Measurements from ENCODE around the gene MKI67.
"Not testable (repeated sequence)": the region's sequence is repeated elsewhere in the genome, so short reads cannot be mapped to it uniquely, and the experiment has no call there.

The MKI67 gene

DNA sequence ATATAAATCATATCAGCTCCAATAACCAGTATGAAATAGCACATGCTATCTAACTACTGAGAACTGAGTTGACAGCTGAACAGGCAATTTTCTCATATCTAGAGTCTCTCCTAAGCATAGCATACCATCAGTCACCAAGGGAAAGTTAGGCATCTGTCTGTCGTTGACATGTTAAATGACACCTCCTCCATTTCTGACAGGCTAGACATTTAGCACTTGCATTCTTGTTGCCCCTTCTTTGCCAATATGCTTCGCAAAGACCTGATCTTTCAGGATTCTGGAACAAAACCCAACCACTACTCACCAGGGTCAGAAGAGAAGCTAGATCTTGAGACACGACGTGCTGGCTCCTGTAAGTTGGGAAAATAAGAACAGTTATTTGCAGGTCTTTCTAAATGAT lies 10.0 kb downstream of the MKI67 start:
- in situ Hi-C loops (cut with MboI; ENCODE audit: low pct_unique_long_range_greater_than_20kb, low sequenced_read_pairs), result no loop called here
- DNase-seq, result no peak

DNA sequence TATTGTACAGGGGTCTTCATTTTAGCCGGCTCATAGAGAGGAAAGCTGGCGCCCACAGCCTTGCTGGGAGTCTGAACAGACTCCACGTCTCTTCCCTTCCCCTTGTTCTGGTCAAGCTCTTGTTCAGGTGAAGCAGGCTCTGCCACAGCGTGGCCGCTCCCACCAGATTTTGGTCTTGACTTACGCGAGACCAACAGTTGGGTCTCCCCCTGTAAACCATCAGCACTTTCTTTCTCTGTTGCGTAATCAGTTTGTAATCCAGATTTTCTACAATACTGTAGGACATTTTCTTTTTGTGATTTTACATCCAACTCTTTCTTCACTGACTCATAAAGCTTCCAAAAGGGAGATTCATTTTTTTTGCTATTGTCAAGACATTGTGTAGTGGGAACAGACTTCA lies 10.9 kb downstream of the MKI67 start:
- in situ Hi-C loops (cut with MboI; ENCODE audit: low pct_unique_long_range_greater_than_20kb, low sequenced_read_pairs), result no loop called here

DNA sequence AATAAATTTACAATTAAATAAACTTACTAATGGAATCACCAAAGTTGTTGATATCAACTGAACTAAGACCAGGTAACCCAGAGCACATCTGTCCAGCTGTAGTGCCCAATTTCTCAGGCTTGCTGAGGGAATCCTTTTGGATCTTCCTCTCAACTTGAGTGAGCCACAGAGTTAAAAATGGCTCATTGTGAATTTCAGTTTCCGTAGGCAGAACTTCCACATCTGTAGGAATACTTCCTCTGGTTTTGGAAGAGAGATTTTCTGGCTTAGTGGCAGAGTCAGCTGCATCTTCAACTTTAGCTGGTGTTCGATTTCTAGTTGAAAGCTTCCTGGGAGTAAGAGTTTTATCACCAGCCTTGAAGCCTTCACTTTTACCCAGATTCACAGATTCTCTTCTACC lies 11.3 kb downstream of the MKI67 start:
- in situ Hi-C loops (cut with MboI; ENCODE audit: low pct_unique_long_range_greater_than_20kb, low sequenced_read_pairs), result no loop called here
- DNase-seq, result no peak

More for the DNA sequence above, 10.9 kb downstream of the MKI67 start:
- no peak for DNase-seq

DNA sequence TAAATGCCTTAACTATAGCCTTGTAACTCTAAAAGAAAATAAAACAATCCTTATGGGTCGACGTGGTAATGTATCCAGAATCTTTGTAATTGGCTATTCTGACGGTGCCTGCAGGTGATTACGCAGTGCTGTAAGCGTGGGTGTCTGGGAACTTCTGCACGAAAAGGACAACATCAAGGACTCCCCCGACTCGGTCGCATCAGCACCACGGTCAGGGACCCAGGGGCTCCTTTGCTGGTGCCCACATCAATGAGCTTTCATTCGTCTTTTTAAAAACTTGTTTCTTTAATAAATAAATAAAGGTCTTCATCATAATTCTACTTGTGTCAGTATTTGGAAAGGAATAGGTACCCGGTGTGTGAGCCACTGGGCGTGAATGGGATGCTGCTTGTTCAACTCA lies 13.2 kb downstream of the MKI67 start:
- in situ Hi-C loops (cut with MboI; ENCODE audit: low pct_unique_long_range_greater_than_20kb, low sequenced_read_pairs), result no loop called here
- DNase-seq, result no peak

DNA sequence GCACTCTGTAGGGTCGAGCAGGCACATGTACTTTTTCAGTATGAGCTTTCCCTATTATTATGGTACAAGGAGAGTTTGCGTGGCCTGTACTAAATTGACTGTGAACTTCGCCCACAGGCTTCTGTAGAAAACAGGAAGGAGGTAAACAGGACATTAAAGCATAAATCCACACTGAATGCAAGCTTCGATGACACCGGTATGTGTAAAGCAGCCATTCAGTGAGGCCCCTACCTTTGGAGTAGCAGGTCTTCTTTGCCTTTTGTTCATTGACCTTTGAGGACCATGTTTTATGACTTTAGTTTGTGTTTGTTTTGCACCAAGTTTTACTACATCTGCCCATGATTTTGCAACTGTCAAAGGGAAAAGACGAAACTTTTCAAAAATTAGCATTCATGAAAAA lies 14.5 kb downstream of the MKI67 start:
- in situ Hi-C loops (cut with MboI; ENCODE audit: low pct_unique_long_range_greater_than_20kb, low sequenced_read_pairs), result no loop called here
- no peak for DNase-seq

DNA sequence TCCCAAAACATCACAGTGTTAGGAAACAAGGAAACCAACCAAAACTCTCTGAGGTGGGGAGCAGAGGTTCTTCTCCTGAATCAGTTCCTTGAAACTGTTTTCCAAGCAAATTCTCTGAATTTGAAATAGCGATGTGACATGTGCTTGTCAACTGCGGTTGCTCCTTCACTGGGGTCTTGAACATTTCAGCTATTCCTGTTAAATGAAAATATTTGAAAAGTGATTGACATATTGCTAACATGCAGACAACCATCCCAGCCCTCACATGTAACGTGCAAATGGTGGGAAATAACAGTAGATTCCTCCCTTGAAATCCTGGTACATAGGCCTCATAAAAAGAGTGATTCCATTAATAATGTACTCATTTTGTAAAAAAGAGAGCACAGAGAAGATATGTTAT lies 15.9 kb downstream of the MKI67 start:
- in situ Hi-C loops (cut with MboI; ENCODE audit: low pct_unique_long_range_greater_than_20kb, low sequenced_read_pairs), result no loop called here
- no peak for DNase-seq

DNA sequence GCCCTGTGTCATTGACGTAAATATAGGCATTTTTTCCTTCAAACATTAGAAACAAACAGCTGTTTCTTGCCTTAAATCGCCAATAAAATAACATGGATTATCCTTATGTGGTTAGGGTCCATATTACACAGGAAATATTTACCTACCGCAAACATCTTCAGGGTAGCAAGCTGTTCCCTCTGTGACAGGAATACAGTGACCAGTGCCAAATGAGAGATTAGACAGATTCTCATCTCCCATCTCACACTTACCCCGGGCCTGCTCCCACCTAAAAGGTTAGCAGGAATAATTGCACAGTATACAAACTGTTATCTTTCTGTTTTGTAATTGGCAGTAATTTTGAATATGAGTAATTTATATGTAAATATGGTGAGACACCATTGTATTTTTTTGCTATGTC lies 16.5 kb downstream of the MKI67 start:
- in situ Hi-C loops (cut with MboI; ENCODE audit: low pct_unique_long_range_greater_than_20kb, low sequenced_read_pairs), result no loop called here
- DNase-seq, result no peak

DNA sequence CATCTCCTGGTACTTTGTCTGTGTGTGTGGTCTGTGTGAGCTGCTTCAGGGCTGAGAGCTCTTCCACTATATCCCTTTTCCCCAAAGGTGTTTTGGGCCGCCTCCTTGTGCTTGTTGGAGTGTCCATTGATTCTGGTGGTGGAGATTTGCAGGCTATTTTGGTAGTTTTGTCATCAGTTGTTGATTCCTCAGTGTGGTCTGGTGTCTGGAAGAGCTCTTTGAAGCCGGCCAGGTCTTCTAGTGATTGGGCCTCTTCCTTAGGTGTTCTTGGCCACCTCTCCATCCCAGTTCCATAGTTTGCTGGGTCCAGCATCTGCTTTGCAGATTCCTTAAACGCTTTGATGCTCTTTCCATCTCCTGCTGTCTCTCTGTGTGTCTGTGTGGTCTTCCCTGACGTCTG lies 20.8 kb downstream of the MKI67 start:
- DNase-seq, result no peak
- in situ Hi-C loops (cut with MboI; ENCODE audit: low pct_unique_long_range_greater_than_20kb, low sequenced_read_pairs), result no loop called here

DNA sequence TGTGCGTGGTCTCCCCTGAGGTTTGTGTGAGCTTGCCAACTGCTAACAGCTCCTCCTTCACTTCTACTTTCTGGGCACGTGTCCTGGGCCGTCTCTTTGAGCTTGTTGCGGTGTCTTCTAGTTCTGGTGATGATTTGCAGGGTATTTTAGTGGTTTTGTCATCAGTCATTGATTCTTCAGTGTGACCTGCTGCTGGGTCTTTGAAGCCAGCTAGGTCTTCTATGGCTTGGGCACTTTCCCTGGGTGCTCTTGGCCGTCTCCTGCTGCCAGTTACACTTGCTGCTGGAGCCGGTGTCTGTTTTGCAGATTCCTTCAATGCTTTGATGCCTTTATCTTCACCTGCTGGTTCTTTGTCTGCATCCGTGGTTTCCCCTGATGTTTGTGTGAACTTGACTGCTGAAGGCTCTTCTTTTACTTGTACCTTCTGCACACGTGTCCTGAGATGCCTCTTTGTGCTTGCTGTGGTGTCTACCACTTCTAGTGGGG lies 23.0 kb downstream of the MKI67 start:
- in situ Hi-C loops (cut with MboI; ENCODE audit: low pct_unique_long_range_greater_than_20kb, low sequenced_read_pairs), result no loop called here
- DNase-seq, result no peak

DNA sequence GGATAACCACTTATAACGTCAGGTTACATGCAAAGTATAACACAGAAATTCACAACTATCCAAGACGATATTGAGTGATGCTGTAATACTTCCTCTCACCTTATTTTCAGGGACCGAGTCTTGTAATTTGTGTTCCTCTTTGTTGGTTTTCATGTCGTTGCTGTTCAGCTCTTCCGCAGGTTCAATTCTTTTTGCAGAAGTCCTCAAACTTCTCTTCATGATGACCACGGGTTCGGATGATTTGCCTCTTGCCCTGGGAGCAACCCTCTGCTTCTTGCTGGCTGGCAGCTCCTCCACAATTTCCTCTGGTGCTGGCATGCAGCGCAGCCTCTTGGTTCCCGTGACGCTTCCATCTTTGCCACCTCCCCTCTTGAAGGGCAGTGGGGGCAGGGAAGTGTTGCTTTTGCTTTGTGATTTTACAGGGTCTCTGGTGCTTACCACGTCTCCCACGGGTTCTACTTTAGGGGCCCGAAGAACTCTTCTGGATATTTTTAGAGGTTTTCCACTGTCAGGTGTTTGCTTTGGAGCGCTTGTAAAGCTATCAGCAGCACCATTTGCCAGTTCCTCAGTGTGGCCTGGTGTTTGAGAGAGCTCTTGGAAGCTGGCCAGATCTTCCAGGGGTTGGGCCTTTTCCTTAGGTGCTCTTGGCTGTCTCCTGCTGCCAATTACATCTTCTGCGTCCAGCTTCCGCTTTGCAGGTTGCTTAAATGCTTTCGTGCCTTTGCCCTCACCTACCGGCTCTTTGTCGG lies 23.6 kb downstream of the MKI67 start:
- DNase-seq, result no peak
- in situ Hi-C loops (cut with MboI; ENCODE audit: low pct_unique_long_range_greater_than_20kb, low sequenced_read_pairs), result no loop called here

DNA sequence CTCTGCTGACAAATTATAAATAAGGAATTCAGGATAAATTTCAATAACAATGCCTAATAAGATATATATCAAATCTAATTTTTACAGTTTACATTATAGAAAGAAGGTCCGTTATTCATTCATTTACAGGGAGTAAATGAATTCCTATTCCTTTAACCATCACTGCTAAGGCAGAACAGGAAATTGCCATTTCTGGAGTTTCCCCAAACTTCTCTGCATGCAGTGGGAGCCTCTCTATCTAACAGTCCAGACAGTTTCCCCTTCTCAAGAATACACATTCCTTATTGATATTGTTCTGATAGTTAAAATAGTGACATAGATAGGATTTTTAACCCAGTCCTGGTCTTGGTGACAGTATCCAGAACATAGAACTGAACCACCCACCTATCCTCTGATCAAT lies 24.3 kb downstream of the MKI67 start:
- in situ Hi-C loops (cut with MboI; ENCODE audit: low pct_unique_long_range_greater_than_20kb, low sequenced_read_pairs), result no loop called here
- DNase-seq, result no peak

DNA sequence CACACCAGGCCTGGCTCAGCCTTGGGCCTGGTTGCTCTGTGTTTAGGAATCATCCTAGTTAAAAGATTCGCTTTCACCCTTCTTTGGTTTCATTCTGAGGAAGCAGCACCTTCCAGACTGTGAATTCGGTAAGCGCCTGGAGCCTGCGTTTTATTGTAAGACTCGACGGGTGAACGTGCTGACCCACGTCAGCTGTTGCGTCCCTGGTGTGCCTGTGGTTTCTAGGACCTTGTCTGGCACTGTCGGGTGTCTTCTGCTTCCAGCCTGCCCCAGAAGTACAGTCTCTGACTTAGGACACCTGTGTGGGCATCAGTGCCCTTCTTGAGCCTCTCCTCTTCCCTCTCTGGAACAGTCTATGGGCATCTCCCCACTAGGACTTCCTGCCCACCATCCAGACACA lies 26.3 kb downstream of the MKI67 start:
- DNase-seq, result no peak
- in situ Hi-C loops (cut with MboI; ENCODE audit: low pct_unique_long_range_greater_than_20kb, low sequenced_read_pairs), result no loop called here

DNA sequence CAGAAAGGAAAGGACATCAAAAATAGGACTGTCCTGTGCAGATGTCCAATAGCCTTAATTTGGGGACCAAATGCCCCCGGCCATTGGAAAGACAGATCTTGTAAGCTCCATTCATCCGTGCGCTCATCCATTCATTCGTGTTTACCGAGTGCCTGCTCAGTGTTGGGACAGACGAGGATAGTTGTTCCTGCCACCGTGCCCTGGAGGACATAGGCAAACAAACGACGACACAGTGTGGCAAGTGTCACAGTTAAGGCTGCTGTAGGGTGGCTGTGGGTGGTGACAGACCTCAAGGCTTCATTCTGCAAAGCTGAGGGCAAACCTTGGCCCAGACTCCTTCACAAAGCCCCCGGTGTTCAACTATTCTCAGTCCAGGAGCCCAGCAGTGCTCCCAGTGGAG lies 27.6 kb downstream of the MKI67 start:
- in situ Hi-C loops (cut with MboI; ENCODE audit: low pct_unique_long_range_greater_than_20kb, low sequenced_read_pairs), result no loop called here
- no peak for DNase-seq

DNA sequence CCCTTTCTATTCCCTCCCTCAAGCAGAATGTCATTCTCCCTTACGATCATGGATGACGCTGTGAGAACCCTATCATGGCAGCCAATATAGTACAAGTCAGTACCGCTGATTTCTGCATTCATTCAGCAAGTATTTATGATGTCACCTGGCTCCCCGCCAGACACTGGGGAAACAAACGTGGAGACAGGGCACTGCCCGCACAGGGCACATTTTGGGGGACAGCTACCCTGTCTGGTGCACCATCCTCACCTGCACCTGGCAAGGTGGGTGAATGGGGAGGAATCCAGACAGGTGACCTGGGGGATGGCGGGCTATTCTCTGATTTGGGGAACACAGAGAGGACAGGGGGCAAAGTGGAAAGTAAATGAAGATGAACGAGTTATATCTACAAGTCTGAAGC lies 28.4 kb downstream of the MKI67 start:
- DNase-seq, result no peak
- in situ Hi-C loops (cut with MboI; ENCODE audit: low pct_unique_long_range_greater_than_20kb, low sequenced_read_pairs), result no loop called here

DNA sequence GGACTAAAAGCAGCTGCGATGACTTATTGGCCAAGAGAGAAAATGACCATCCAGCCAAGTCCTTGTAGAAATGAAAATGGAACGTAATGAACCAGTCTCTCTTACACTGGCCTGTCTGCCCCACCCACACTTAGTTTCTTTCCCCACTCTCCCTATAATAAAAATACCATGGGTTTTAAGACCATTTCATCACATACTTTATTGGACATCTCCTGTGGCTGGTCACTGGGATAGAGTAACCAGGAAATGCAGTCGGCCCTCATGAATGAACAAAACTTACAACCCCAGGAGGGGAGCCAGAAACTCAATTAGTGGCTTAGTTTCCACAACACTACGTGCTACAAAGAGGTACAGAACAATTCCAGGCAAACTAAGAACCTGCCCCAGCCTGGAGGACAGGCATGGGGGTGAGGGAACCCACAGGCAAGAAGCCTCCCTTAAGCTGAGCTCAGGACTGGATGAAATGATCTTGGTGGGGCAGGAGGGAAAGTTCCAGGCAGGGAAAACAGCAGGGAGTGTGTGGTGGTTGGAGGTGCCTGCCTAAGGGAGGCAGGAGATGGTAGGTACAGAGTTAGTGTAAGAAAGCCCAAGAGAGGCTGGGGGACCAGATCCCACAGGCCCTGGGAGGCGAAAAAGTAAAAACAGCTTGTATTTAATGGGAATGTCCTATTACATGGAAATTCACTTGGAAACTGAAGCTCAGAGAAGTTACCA lies 29.6 kb downstream of the MKI67 start:
- in situ Hi-C loops (cut with MboI; ENCODE audit: low pct_unique_long_range_greater_than_20kb, low sequenced_read_pairs), result no loop called here
- no peak for DNase-seq

DNA sequence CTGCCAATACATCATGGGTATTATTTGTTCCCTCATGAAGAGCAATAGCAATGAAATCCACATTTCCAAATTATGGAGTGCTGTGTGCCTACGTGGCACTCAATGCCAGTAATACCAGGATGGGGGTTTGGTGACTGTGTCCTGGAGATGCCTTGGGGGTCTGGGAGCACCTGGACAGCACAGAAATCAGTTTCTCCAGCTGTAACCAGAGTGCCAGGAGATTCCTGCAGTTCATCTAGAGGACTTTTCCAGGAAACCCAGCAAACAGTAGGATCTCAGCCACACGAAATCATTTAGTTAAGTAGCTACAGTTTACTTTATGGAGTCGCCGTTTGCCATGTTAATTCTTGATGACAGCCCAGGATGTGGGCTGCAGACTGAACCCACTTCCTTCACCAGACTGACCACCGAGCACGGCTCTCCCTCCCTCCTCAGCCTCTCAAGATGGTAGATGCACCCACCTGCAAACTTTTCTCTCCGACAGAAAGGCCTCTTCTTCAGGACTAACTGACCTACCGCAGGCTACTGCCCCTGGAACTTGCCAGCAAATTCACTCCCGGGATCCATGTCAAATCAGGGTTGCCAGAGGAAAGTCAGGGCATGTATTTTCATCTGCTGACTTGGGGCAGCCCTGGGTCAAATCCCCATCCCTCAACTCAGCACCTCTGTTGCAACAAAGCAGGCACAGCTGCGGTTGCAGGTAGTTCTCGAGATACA lies 30.3 kb downstream of the MKI67 start:
- in situ Hi-C loops (cut with MboI; ENCODE audit: low pct_unique_long_range_greater_than_20kb, low sequenced_read_pairs), result no loop called here
- peak; percentile 7 for DNase-seq

DNA sequence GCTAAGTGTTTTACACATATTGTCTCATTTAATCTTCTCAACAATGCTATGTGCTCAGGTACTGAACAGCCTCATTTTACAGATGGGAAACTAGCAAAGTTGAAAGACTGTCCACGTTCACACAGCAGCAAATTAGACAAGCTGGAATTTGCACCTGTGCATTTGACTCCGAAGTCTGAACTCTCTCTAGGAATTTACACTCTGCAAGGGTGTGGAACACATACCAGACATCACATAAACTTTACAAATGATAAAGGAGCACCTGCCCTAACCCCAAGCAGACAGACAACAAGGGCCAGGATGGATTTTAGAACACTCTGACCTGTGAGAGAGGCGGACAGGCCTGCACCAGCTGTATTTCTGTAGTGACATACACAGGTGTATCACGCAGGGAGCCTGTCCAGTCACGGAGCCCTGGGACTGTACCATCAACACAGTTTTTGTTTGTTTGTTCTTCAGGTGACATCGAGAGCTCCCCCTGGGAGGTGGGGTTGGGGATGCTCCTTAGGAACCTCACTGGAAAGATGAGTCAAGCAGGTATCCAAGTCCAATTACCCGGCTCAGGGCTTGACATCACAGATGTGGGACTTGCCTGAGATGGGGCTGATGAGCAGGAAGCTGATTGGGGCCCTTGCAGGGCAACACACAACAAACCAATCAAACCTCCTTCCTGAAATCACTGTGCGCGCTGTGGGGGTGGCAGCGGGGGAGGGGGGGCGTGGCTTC lies 31.0 kb downstream of the MKI67 start:
- in situ Hi-C loops (cut with MboI; ENCODE audit: low pct_unique_long_range_greater_than_20kb, low sequenced_read_pairs), result no loop called here
- peak; percentile 18 for DNase-seq

DNA sequence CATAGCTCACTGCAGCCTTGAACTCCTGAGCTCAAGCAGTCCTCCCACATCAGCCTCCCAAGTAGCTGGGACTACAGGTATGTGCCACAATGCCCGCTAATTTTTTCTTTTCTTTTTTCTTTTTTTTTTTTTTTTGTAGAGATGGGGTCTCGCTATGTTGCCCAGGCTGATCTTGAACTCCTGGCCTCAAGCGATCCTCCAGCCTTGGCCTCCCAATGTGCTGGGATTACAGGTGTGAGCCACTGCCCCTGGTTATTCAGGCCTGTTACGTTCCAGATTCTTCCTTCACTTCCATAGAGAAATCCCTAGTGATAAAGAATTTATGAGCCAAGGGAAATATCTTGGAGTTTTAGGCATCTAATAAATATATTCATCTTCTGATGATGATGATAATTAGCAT lies 31.6 kb downstream of the MKI67 start:
- DNase-seq; in situ Hi-C loops (cut with MboI; ENCODE audit: low pct_unique_long_range_greater_than_20kb, low sequenced_read_pairs): not testable (repeated sequence)

DNA sequence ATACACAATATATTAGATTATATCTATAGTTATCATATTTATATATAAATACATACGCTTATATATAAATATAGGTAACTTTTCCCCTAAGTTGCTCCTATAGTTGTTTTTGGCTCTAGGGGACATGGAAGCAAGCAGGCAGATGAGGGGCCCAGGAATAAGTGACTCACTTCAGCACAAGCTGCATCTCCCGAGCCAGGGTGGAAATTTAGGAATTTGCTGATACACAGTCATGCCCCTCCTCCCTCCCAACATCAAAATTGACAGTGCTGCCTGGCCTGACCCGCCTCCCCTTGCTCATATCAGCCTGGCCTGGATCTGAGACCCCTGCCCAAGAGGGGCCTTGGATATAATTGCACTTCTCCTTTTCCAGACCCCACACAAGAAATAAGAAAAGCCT lies 33.8 kb downstream of the MKI67 start:
- in situ Hi-C loops (cut with MboI; ENCODE audit: low pct_unique_long_range_greater_than_20kb, low sequenced_read_pairs), result no loop called here
- no peak for DNase-seq

Measured in KBM-7 (cell line).